Karpas-422 (cell line): ENCODE results near the gene CD37. TPM values are rescaled to one million over a fixed set of nuclear protein-coding genes. Genes with fewer than 3 reads are reported as not detected.
"Not testable (repeated sequence)": the region's sequence is repeated elsewhere in the genome, so short reads cannot be mapped to it uniquely, and the experiment has no call there.

ENCODE experiments used
- DNase-seq: peaks from one replicate; pipeline ENCODE4 v3.0.0-alpha.2; 2015
- H2AFZ ChIP-seq: fragments of 200-600 bp; sonication (generic); 2 replicates; pipeline ENCODE4 v1.6.1; 2014; ENCODE audit warnings: antibody characterized with exemption, low read length, mixed read lengths
- H3K27ac ChIP-seq: fragments of 200-600 bp; sonication (generic); 2 replicates; pipeline ENCODE4 v1.5.1; 2014; ENCODE audit warnings: mild to moderate bottlenecking, low read length, moderate library complexity
- H3K27me3 ChIP-seq: fragments of 200-600 bp; sonication (generic); 2 replicates; pipeline ENCODE4 v1.6.1; 2014; ENCODE audit warnings: low read length, mixed read lengths
- H3K36me3 ChIP-seq: fragments of 200-600 bp; sonication (generic); 2 replicates; pipeline ENCODE4 v1.6.1; 2014; ENCODE audit warnings: low read length, mixed read lengths; ENCODE audit not compliant: insufficient read depth
- H3K4me1 ChIP-seq: fragments of 200-600 bp; sonication (generic); 2 replicates; pipeline ENCODE4 v1.6.1; 2014; ENCODE audit warnings: mild to moderate bottlenecking, low read length, mixed read lengths
- H3K4me2 ChIP-seq: fragments of 200-600 bp; sonication (generic); 2 replicates; pipeline ENCODE4 v1.6.1; 2014; ENCODE audit warnings: low read length, low read depth, mild to moderate bottlenecking; ENCODE audit not compliant: poor library complexity, severe bottlenecking
- H3K4me3 ChIP-seq: fragments of 200-600 bp; sonication (generic); 2 replicates; pipeline ENCODE4 v1.5.1; 2014; ENCODE audit warnings: mild to moderate bottlenecking, antibody characterized with exemption, low read length, mixed read lengths
- H3K79me2 ChIP-seq: fragments of 200-600 bp; sonication (generic); 2 replicates; pipeline ENCODE4 v1.6.1; 2014; ENCODE audit warnings: mild to moderate bottlenecking, low read length, mixed read lengths
- H3K9ac ChIP-seq: fragments of 200-600 bp; sonication (generic); 2 replicates; pipeline ENCODE4 v1.6.0; 2014; ENCODE audit warnings: low read length
- H3K9me2 ChIP-seq: fragments of 200-600 bp; sonication (generic), shearing (Covaris generic); replicated peaks from 2 replicates; pipeline ENCODE4 v1.6.0; 2014; ENCODE audit warnings: mild to moderate bottlenecking, low read length, moderate library complexity; ENCODE audit not compliant: insufficient read depth
- H3K9me3 ChIP-seq: fragments of 300-700, 200-600 bp; sonication (generic); 2 replicates; pipeline ENCODE4 v1.6.1; 2014; ENCODE audit warnings: low read length, mixed read lengths
- H4K20me1 ChIP-seq: fragments of 200-600 bp; sonication (generic); 2 replicates; pipeline ENCODE4 v1.6.1; 2014; ENCODE audit warnings: mild to moderate bottlenecking, antibody characterized with exemption, low read length, low read depth; ENCODE audit not compliant: insufficient read depth
- total RNA-seq: library from RNA; depleted of rRNA; stranded (reverse); fragments of >200 nt; shearing (Covaris generic); gene quantifications from 2 replicates; pipeline ENCODE4 v1.2.3, GENCODE V29; 2014; ENCODE audit warnings: low replicate concordance

CD37 gene
- total RNA-seq, 1 experiment from 2014 or later, result 1,210 TPM

- peak overlapping the region; percentile 98 for H3K4me2 ChIP-seq
- H3K9me3 ChIP-seq, H2AFZ ChIP-seq, H4K20me1 ChIP-seq, H3K9me2 ChIP-seq, H3K27me3 ChIP-seq: not testable (repeated sequence)
- peaks cover 36% of the 10 kb centered on the region for H3K79me2 ChIP-seq
- H3K36me3 ChIP-seq, result peaks cover 41% of the 10 kb centered on the region
- H3K4me3 ChIP-seq, result peak overlapping the region; percentile 57
- peak overlapping the region; percentile 96 for H3K27ac ChIP-seq
- H3K9ac ChIP-seq, result peak overlapping the region; percentile 93
- peak; percentile 50 for DNase-seq
- peaks cover 96% of the 10 kb centered on the region for H3K4me1 ChIP-seq
Observed at GRCh38 chr19:49332691-49333417, 2.4 kb upstream of the CD37 start.

- peak overlapping the region; percentile 57 for H3K4me3 ChIP-seq
- peaks cover 36% of the 10 kb centered on the region for H3K79me2 ChIP-seq
- no peaks in the 10 kb centered on the region for H3K27me3 ChIP-seq
- H2AFZ ChIP-seq, result no peak overlapping the region
- peak overlapping the region; percentile 96 for H3K27ac ChIP-seq
- no peaks in the 10 kb centered on the region for H3K9me2 ChIP-seq
- peak; percentile 67 for DNase-seq
- peaks cover 96% of the 10 kb centered on the region for H3K4me1 ChIP-seq
- H3K9ac ChIP-seq, result peak overlapping the region; percentile 93
- H3K36me3 ChIP-seq, result peaks cover 44% of the 10 kb centered on the region
- peak overlapping the region; percentile 98 for H3K4me2 ChIP-seq
- no peaks in the 10 kb centered on the region for H3K9me3 ChIP-seq
- no peaks in the 10 kb centered on the region; the same call in 1 of the 2 replicates for H4K20me1 ChIP-seq
Observed at GRCh38 chr19:49333418-49333805, 1.8 kb upstream of the CD37 start.

- peak; percentile 99 for DNase-seq
- Histone ChIP-seq H3K36me3 (peaks cover 46% of the 10 kb centered on the region), H3K9ac (peak overlapping the region; percentile 93), H3K27me3 (no peaks in the 10 kb centered on the region), H3K9me2 (no peaks in the 10 kb centered on the region), H3K79me2 (peaks cover 36% of the 10 kb centered on the region), H3K4me3 (peak overlapping the region; percentile 79), H3K4me1 (peaks cover 95% of the 10 kb centered on the region), H2AFZ (no peak overlapping the region), H3K27ac (peak overlapping the region; percentile 96), H3K9me3 (no peaks in the 10 kb centered on the region), H3K4me2 (peak overlapping the region; percentile 98), H4K20me1 (no peaks in the 10 kb centered on the region; the same call in 1 of the 2 replicates)
Observed at GRCh38 chr19:49333811-49334288, 1.4 kb upstream of the CD37 start.

GRCh38 chr19:49335784-49336481 lies 727 bp downstream of the CD37 start:
- Histone ChIP-seq H3K79me2 (peaks cover 29% of the 10 kb centered on the region), H2AFZ (no peak overlapping the region), H3K27ac (peak overlapping the region; percentile 96), H3K9me3 (no peaks in the 10 kb centered on the region), H3K4me2 (peak overlapping the region; percentile 98), H4K20me1 (no peaks in the 10 kb centered on the region; the same call in 1 of the 2 replicates), H3K4me3 (peak overlapping the region; percentile 79), H3K9ac (peak overlapping the region; percentile 93), H3K36me3 (peaks cover 41% of the 10 kb centered on the region), H3K27me3 (no peaks in the 10 kb centered on the region), H3K9me2 (no peaks in the 10 kb centered on the region), H3K4me1 (peaks cover 95% of the 10 kb centered on the region)
- DNase-seq, result no peak

DNA sequence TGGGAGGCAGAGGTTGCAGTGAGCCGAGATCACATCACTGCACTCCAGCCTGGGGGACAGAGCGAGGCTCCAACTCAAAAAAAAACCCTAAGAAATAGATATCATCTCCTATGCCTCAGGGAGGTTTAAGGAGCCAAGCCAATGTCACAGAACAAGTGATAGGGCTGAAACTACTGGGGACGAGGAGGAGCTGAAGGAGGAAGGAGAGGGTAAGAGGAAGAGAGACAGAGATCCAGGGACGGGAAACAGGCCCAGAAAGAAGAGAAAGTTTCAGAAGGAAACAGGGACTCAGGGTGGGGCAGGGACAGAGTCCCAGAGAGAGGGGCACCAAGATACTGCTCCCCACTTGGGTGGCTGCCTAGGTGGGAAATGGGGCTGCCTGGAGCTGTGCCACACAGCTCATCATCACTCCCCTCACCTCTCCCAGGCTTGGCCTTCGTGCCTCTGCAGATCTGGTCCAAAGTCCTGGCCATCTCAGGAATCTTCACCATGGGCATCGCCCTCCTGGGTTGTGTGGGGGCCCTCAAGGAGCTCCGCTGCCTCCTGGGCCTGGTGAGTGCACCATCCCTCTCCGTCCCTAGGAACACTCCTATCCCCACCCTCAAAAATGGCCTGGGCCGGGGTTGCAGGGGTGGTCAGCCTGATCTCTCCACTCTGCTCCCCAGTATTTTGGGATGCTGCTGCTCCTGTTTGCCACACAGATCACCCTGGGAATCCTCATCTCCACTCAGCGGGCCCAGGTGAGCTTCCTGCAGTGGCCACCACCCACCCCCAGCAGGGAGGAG lies 1.5 kb downstream of the CD37 start:
- Histone ChIP-seq H3K27ac (peak overlapping the region; percentile 96), H3K4me1 (peaks cover 93% of the 10 kb centered on the region), H3K9me3 (no peaks in the 10 kb centered on the region), H3K9ac (peak overlapping the region; percentile 93), H2AFZ (no peak overlapping the region), H3K27me3 (no peaks in the 10 kb centered on the region), H3K4me3 (peak overlapping the region; percentile 79), H3K9me2 (no peaks in the 10 kb centered on the region), H4K20me1 (no peaks in the 10 kb centered on the region; the same call in 1 of the 2 replicates), H3K36me3 (peaks cover 41% of the 10 kb centered on the region), H3K79me2 (peaks cover 27% of the 10 kb centered on the region), H3K4me2 (peak overlapping the region; percentile 98)
- DNase-seq, result peak; percentile 76

- Histone ChIP-seq H3K9me2 (no peaks in the 10 kb centered on the region), H3K79me2 (peaks cover 27% of the 10 kb centered on the region), H3K9ac (peak overlapping the region; percentile 93), H3K4me1 (peaks cover 86% of the 10 kb centered on the region), H3K4me3 (peak overlapping the region; percentile 79), H4K20me1 (no peaks in the 10 kb centered on the region; the same call in 1 of the 2 replicates), H3K9me3 (no peaks in the 10 kb centered on the region), H3K27ac (peak overlapping the region; percentile 96), H3K27me3 (no peaks in the 10 kb centered on the region), H2AFZ (no peak overlapping the region), H3K4me2 (peak overlapping the region; percentile 98), H3K36me3 (peaks cover 36% of the 10 kb centered on the region)
- peak; percentile 94 for DNase-seq
Observed at GRCh38 chr19:49337267-49338022, 2.2 kb downstream of the CD37 start.

- peak; percentile 94 for DNase-seq
- Histone ChIP-seq H3K36me3 (peaks cover 34% of the 10 kb centered on the region), H4K20me1 (no peaks in the 10 kb centered on the region; the same call in 1 of the 2 replicates), H3K27me3 (no peaks in the 10 kb centered on the region), H3K79me2 (peaks cover 27% of the 10 kb centered on the region), H3K9me3 (no peaks in the 10 kb centered on the region), H3K9me2 (no peaks in the 10 kb centered on the region), H3K4me3 (peak overlapping the region; percentile 79), H3K4me1 (peaks cover 79% of the 10 kb centered on the region), H3K27ac (peak overlapping the region; percentile 96), H2AFZ (no peak overlapping the region), H3K9ac (peak overlapping the region; percentile 93), H3K4me2 (peak overlapping the region; percentile 98)
Observed at GRCh38 chr19:49338023-49338677, 2.9 kb downstream of the CD37 start.
